Measurements from ENCODE around the gene VSIG10.

VSIG10 gene

GRCh38 chr12:118059341-118060191 lies 44.2 kb downstream of the VSIG10 start:
- no peak for DNase-seq

- DNase-seq = no peak
Observed at GRCh38 chr12:118058881-118059280, 44.9 kb downstream of the VSIG10 start.

- DNase-seq = no peak
Observed at GRCh38 chr12:118058227-118058626, 45.6 kb downstream of the VSIG10 start.

GRCh38 chr12:118055865-118056773 lies 47.7 kb downstream of the VSIG10 start:
- no peak for DNase-seq

- peak; percentile 35 for DNase-seq
Observed at GRCh38 chr12:118055144-118055557, 48.7 kb downstream of the VSIG10 start.

DNA sequence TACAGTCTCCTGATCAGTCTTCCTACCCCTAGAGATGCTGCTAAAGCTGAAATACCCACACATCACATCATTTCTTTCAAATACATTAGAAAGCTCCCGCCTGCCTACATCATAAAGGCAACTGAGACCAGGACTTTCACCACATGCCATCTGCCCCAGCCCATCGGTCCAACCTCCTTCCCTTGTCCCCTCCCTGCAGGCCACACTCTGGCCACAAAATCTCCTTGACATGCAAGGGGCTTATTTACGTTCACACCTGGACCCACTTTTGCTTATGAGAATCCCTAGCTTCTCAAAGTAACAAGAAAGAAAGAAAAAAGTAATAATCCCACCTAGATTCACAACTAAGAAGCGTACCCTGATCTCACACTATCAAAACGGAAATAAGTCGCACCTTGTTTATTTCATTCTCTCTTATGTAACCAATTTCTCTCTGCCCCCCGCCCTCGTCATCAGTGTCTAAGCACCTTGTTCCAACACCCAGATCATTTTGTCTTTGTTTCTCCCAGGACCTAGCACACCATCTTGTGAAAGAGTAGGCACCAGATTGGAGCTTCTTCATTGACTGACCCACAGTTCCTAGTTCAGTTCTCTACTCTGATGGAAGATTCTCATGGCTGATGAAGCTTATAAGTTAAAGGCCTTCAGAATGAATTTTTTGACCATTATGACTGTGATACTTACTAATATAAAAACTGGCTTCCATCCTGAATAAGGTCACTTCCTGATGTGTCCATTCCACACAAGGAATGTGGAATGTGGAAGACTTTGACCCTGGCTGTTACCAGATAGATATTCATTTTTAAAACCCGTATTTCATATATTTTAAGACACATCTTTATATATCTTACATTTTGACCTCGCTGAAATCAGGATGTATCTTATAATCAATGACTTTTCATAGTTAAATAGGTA lies 50.5 kb downstream of the VSIG10 start:
- no peak for DNase-seq

DNA sequence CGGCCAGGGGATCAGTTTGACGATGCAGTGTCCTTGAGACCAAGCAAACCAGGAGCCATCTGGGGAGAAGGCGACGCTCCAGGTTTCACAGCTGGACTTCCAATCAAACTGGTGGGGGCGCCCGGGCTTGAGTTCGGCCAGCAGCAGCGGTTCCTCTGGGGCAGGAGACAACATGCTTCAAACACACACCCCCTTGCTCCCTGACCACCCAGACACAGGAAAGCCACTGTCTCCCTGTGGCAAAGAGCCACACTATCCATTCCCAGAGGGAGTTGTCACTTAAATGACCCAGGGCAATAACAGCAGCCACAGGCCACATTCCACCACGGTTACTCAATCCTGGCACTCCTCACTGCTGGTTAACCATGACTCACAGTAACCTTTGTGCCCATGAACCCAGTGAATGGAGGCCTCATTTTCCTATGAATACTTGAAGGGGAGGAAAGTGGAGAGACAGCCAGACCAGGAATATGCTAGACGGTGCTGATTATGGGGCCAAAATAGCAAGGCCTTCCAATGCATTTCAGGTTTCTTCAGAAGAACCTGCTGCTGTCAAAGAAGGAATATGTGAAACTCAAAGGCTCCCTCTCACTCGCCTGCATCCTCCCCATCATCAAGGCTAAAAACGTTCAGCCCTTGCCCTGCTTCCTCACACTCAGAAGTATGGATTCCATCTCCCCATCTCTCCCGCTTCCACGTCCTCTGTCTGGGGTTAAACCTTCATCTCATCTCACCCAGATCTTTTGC lies 51.3 kb downstream of the VSIG10 start:
- no peak for DNase-seq

GRCh38 chr12:118050972-118051910 lies 52.6 kb downstream of the VSIG10 start:
- DNase-seq = no peak

- no peak for DNase-seq
Observed at GRCh38 chr12:118046430-118046829, 57.4 kb downstream of the VSIG10 start.

- DNase-seq = no peak
Observed at GRCh38 chr12:118044577-118044976, 59.2 kb downstream of the VSIG10 start.

DNA sequence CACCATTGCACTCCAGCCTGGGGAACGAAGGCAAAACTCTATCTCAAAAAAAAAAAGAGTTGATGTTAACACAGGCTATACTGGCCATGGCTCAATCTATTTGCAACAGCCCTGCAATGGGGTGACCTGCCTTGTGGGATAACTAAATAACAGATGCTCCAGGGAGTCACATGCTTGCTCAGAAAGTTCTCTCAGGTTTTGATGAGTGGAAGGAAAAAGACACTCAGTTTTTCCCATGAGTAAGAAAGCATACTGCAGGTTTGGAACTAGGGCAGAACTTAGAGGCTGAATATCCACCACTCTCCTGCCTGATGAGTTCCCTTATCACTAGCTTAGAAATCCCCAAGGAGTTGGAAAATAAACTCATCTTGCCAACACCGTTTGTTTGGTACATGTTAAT lies 59.7 kb downstream of the VSIG10 start:
- no peak for DNase-seq

DNA sequence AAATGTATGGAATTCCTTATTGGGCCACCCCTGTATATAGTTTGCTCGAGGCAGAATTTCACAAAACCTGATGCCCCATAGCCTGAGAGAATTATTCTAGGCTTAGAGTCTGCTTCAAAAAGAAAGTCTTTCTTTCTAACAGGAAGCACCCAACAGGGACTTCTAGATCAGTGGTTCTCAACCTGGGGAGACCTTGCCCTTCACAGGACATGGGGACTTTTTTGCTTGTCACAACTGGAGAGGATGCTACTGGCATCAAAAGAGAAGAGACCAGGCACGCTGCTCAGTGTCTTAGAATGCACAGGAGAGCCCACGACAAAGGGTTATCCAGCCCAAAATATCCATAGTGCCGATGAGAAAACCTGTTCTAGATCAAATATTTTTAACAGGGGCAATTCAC lies 61.7 kb downstream of the VSIG10 start:
- no peak for DNase-seq

GRCh38 chr12:118038137-118038536 lies 65.7 kb downstream of the VSIG10 start:
- DNase-seq = no peak

- DNase-seq = no peak
Observed at GRCh38 chr12:118036672-118037411, 67.0 kb downstream of the VSIG10 start.

DNA sequence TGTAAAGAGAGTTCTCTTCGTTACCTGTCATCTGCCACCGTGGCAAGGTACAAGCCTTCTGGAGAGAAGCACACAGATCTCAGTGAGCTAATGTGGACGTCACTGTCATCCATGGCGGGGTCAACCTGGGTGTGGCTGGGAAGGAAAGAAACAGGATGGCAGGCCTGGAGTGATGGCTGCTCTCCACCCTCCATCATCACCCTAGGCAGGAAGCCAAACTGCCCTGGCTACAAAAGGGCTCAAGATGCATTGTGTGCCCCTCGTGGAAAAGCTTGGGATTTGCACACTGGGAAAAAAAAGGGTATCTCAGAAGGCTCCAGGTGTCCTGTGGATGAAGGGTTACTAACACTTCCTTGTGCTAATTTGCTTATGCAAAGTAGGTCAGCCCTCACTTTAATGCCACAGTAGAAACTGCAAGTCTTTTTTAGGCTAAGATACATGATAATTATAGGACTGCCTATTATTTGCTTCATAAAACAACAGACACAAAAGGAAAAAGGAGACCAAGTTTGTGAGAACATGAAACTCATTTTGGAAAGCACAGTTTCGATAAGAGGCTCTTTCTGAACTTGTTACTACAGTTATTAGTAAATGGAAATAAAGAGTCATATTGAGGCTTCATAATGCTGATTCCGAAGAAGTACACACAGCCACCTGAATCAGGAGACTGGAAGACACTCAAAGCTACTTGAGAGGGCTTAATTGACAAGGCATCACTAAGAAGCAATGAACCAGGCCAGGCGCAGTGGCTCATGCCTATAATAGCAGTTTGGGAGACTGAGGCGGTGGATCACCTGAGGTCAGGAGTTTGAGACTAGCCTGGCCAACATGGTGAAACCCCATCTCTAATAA lies 68.4 kb downstream of the VSIG10 start:
- DNase-seq = no peak

DNA sequence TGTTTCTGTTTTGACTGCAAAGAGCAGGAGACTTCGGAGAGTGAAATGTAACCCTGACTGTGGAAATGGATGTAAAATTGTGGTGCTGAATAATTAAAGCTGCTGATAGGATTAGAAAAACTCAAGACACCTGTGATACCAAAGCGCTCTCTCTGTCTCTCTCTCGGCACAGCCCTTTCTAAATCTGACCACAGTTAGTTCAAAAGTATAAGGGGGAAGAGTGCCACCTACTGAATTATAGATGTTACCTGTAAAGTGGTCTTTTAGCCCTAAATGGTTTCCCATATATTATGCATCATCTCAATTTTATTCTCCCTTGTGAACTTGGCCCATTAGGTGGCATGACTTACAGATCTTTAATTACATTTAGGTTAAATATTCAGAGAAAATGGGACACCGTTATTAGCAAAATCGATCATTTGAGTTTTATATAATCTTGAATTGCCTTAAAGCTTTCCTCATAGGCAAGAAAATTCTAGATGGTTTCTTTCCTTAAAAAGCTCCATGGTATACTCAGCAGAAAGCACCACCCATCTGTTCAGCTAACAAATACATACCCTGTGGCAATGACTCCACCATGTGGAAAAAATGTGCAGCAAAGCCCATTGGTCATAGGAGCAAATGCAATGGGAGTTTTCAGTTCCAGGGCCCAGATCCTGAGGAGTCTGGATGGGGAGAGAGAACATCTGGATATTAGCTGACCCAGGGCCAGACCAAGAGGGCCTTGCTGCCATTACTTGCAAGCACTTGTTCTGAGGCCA lies 69.2 kb downstream of the VSIG10 start:
- no peak for DNase-seq

DNA sequence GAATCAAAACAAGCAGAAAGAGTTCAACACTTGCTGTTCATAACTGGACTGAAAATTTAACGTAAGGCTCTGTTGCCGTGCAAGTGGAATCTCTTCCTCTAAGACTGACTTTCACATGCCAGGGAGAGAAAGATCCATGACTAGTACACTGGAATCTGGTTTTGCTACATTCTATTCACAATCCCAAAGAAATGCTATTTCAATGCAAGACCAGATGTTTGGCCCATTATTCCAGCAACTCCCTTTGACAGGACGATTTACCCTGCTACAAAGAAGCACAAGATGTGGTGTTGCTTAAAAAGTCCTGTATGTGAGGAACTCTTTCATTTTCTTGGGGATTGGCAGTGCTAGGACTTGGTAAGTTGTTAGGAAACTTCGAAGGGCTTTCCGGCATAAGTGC lies 69.9 kb downstream of the VSIG10 start:
- no peak for DNase-seq

DNA sequence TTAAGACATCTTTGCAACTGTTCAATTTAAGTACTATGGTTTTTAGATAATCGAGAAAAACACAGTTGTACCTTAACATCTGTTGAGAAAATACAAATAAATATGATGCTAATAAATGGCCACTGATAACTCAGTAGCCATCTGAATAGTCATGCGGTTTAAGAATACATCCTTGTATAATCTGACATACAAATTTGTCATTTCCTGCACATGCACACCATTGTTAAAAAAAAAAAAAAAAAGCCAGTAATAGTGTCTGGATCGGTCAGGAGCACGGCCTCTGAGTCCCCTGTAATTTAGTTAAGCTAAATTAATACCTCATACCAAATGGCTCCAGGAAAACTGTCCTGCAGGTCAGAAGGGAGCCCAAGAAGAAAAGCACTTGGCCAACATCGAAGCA lies 70.5 kb downstream of the VSIG10 start:
- DNase-seq = no peak
